IPS-18a (cell line): Measurements from ENCODE around the gene NINL.
"Not testable (repeated sequence)": the region's sequence is repeated elsewhere in the genome, so short reads cannot be mapped to it uniquely, and the experiment has no call there.

ENCODE experiments used
- H3K27ac ChIP-seq: one replicate; pipeline ENCODE4 v1.5.1; 2013; ENCODE audit warnings: low read length
- H3K27me3 ChIP-seq: one replicate; pipeline ENCODE4 v1.6.1; 2013; ENCODE audit warnings: mild to moderate bottlenecking, low read length; ENCODE audit not compliant: control insufficient read depth, insufficient read depth
- H3K36me3 ChIP-seq: one replicate; pipeline ENCODE4 v1.6.1; 2013; ENCODE audit warnings: low read depth, low read length; ENCODE audit not compliant: control insufficient read depth
- H3K4me1 ChIP-seq: one replicate; pipeline ENCODE4 v1.6.1; 2013; ENCODE audit warnings: low read depth, low read length; ENCODE audit not compliant: control insufficient read depth
- H3K4me3 ChIP-seq: one replicate; pipeline ENCODE4 v1.5.1; 2013; ENCODE audit warnings: low read length
- H3K9ac ChIP-seq: one replicate; pipeline ENCODE4 v1.6.1; 2013; ENCODE audit warnings: mild to moderate bottlenecking, low read length, moderate library complexity
- H3K9me3 ChIP-seq: one replicate; pipeline ENCODE4 v1.6.1; 2013; ENCODE audit warnings: low read depth, low read length; ENCODE audit not compliant: control insufficient read depth

NINL gene

DNA sequence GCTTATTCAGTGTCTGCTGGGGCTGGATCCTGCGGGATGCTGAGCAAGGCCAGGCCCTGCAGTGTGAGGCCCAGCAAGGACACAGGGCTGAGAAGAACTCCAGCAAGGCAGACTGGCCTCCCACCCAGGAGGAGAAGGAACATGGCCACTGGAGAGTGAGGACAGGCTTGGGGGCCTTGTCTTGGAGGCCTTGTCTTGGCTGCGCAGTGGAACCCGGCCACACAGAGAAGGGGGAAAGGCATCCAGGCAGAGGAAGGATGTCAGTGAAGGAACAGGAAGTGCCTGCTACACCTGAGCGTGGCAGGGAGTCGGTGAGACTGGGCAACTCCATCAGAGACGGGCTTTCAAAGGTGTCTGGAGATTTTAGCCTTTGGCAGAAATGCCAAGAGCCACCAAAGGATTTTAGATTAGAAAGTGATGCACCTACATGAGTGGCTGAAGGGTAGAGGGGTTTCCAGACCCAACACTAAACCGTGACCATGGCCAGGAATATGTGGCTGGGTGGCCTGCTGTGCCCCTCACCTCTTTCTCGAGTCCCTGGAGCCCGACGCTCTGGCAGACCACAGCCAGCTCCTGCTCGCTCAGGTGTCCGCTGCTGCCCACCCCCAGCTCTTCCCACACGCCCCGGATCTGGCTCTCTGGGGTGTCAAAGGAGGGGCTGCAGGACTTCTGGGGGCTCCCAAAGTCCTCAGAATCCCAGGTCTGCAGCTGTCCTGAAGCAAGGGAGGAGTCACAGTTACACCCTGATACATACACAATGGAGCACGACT, 80.8 kb downstream of the NINL start:
- Histone ChIP-seq H3K4me1 (no peaks in the 10 kb centered on the region), H3K4me3 (no peak overlapping the region), H3K27me3 (no peaks in the 10 kb centered on the region), H3K36me3 (peaks cover 40% of the 10 kb centered on the region), H3K9me3 (no peaks in the 10 kb centered on the region), H3K9ac (no peak overlapping the region), H3K27ac (no peak overlapping the region)

- Histone ChIP-seq H3K27me3 (no peaks in the 10 kb centered on the region), H3K27ac (no peak overlapping the region), H3K9me3 (no peaks in the 10 kb centered on the region), H3K4me3 (no peak overlapping the region), H3K36me3 (peaks cover 34% of the 10 kb centered on the region), H3K9ac (no peak overlapping the region), H3K4me1 (no peaks in the 10 kb centered on the region)
These were observed 81.4 kb downstream of the NINL start for GRCh38 chr20:25503936-25504335.

GRCh38 chr20:25503051-25503639, 82.2 kb downstream of the NINL start:
- not testable (repeated sequence) for H3K9me3 ChIP-seq, H3K4me1 ChIP-seq, H3K9ac ChIP-seq, H3K27me3 ChIP-seq, H3K27ac ChIP-seq, H3K4me3 ChIP-seq
- peaks cover 35% of the 10 kb centered on the region for H3K36me3 ChIP-seq

- H3K4me1 ChIP-seq: no peaks in the 10 kb centered on the region
- H3K9me3 ChIP-seq: no peaks in the 10 kb centered on the region
- H3K9ac ChIP-seq: no peak overlapping the region
- H3K36me3 ChIP-seq: peaks cover 26% of the 10 kb centered on the region
- H3K27me3 ChIP-seq: no peaks in the 10 kb centered on the region
- no peak overlapping the region for H3K27ac ChIP-seq
- no peak overlapping the region for H3K4me3 ChIP-seq
These were observed 84.4 kb downstream of the NINL start for GRCh38 chr20:25500880-25501351.

DNA sequence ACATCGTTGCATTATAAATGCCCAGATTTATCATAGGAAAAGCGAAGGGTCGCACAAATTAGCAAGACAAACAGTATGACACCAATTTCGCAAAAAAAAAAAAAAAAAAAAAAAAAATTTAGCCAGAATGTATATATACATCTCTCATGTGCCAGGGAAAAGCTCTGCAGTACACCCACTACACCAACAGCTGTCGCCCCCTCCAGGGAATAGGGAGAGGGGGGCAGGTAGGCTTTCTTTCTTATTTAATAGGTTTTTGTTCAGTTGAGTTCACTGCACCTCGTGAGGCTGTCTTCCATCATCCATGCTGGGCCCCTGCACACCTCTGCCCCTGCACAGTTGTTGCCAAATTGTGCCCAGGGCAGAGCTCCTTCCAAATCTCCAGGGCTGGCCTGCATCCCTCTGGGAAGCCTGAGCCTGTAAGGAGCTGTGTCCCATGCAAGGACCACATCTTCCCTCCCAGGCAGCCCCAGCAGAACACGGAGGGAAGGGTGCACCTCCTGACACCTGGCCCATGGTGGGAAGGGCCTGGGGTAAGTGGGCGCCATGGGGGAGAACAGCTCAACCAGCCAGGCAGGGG, 85.4 kb downstream of the NINL start:
- H3K27me3 ChIP-seq: no peaks in the 10 kb centered on the region
- no peak overlapping the region for H3K27ac ChIP-seq
- no peak overlapping the region for H3K4me3 ChIP-seq
- H3K4me1 ChIP-seq: no peaks in the 10 kb centered on the region
- peaks cover 20% of the 10 kb centered on the region for H3K36me3 ChIP-seq
- no peak overlapping the region for H3K9ac ChIP-seq
- no peaks in the 10 kb centered on the region for H3K9me3 ChIP-seq

- Histone ChIP-seq H3K4me1 (no peaks in the 10 kb centered on the region), H3K9ac (no peak overlapping the region), H3K9me3 (no peaks in the 10 kb centered on the region), H3K27me3 (no peaks in the 10 kb centered on the region), H3K36me3 (peaks cover 15% of the 10 kb centered on the region), H3K4me3 (no peak overlapping the region), H3K27ac (no peak overlapping the region)
These were observed 86.3 kb downstream of the NINL start for GRCh38 chr20:25499031-25499430.

DNA sequence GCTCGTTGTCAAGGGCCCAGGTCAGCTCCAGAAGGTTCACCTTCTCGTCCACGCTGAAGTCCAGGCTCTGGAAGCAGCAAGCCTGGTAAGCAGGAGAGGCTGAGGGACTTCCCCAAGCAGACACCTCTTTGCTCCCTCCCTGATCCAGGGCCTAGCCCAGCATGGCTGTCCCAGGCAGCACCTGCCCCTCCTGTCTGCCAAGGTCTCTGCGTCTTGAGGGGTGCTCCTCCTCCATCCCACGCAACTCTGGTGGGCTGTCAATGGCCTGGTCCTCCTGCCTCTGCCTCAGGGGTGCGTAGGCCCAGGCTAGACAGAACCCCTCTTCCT, 87.1 kb downstream of the NINL start:
- Histone ChIP-seq H3K9ac (no peak overlapping the region), H3K27me3 (no peaks in the 10 kb centered on the region), H3K9me3 (no peaks in the 10 kb centered on the region), H3K27ac (no peak overlapping the region), H3K4me1 (no peaks in the 10 kb centered on the region), H3K36me3 (peaks cover 9% of the 10 kb centered on the region), H3K4me3 (no peak overlapping the region)

DNA sequence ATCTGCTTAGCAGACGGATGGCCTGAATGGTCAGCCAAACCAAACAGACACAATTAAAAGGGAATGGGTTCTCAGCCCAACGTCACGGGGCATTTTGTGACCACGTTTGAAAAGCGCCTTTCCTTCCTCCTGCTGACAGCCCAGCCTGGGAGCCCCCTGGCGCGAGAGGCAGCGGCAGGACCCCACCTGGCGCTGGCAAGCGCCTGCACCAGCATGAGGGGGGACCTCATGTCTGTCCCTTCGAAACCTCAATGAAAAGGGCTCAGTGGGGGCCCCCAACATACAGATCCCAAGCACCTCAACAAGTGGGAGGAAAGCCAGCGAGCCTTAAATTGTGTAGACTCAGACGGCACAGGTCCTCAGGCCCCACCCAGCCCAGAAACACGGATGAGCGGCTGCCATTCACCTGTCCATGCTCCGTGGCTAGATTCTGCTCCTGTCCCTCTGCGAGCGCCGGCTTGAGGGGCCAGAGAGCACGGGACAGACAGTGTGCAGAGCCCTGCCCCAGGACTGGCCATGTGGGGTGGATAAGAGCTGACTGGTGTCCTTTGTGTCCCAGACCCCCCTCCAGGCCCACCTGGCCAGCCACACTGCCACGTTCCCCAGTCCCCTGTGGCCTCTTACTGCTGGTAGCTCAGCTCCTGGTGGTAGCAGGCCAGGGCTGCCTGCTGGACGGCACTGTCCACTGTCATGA, 87.6 kb downstream of the NINL start:
- H3K4me1 ChIP-seq: no peaks in the 10 kb centered on the region
- no peak overlapping the region for H3K27ac ChIP-seq
- H3K9me3 ChIP-seq: no peaks in the 10 kb centered on the region
- no peak overlapping the region for H3K9ac ChIP-seq
- peaks cover 9% of the 10 kb centered on the region for H3K36me3 ChIP-seq
- no peak overlapping the region for H3K4me3 ChIP-seq
- H3K27me3 ChIP-seq: no peaks in the 10 kb centered on the region

GRCh38 chr20:25496968-25497401, 88.3 kb downstream of the NINL start:
- Histone ChIP-seq H3K9me3 (no peaks in the 10 kb centered on the region), H3K36me3 (peaks cover 9% of the 10 kb centered on the region), H3K9ac (no peak overlapping the region), H3K27me3 (no peaks in the 10 kb centered on the region), H3K4me1 (no peaks in the 10 kb centered on the region), H3K4me3 (no peak overlapping the region), H3K27ac (no peak overlapping the region)

DNA sequence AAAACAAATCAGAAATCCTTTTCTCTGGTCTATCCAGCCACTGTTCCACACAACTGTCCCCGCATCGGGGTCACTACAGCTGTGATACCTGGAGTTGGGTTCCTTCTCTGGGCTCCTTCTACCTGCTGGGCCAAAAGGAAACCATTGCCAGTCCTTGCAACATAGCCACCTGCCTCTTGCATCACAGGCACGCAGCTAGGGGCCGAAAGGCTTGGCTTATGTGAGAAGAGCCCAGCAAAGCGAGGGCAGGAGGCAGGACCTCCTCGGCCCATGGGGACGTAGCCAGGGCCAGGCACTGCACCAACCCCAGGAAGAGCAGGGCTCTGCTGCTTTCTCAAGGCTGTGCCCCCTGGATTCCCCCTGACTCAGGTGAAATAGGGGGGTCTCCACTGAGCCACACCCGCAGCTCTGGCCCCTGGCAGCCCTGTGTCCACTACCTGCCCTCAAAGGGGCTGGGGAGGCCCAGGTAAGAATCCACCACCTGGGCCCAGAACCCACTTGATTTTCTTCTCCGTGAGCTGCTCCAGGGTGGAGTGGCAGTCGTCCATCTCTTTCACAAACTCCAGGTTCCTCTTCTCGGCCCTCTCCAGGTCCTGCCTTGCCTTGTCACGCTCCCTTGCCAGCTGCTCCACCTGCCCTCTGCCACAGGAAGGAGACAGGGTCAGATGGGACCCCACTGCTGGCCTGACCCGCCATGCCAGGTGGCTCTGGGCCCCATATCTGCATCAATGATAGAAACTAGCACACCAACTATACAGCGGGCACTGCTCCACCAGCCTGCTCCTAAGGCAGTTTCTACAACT, 89.0 kb downstream of the NINL start:
- H3K4me1 ChIP-seq: no peaks in the 10 kb centered on the region
- H3K27me3 ChIP-seq: no peaks in the 10 kb centered on the region
- no peak overlapping the region for H3K27ac ChIP-seq
- no peak overlapping the region for H3K9ac ChIP-seq
- H3K36me3 ChIP-seq: peaks cover 9% of the 10 kb centered on the region
- H3K9me3 ChIP-seq: no peaks in the 10 kb centered on the region
- no peak overlapping the region for H3K4me3 ChIP-seq

DNA sequence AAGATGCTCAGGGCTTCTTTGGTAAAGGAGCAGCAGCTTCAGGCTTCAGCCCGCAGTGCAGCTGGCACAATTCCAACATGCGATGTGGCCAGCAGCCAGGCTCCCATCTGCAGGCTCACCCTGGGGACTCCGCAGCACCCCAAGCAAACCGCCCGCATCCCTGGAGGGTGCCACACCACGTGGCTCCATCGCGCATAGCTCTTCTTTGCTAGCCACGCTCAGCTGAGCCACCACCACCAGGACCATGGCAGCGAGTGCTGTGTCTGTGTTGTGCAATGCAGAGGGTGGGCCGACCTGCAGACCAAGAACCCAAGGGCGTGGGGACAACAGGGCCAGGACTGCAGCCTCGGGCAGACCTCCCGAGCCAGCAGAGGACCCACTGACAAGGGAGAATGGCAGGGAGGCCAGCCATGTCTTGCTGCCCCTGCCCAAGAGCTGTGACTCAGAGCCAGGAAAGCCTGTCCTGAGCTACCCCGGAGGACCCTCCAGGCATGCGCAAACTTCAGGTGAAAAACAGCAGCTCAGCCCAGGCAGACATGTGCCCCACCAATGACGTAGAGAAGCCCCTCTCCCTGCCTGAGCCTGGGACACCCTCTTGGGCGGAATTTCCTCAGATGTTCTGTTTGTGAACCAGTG, 90.0 kb downstream of the NINL start:
- no peaks in the 10 kb centered on the region for H3K27me3 ChIP-seq
- no peaks in the 10 kb centered on the region for H3K9me3 ChIP-seq
- peaks cover 6% of the 10 kb centered on the region for H3K4me1 ChIP-seq
- peaks cover 9% of the 10 kb centered on the region for H3K36me3 ChIP-seq
- H3K27ac ChIP-seq: no peak overlapping the region
- no peak overlapping the region for H3K4me3 ChIP-seq
- H3K9ac ChIP-seq: no peak overlapping the region
